Thyroid gland (tissue), 4 donors: Measurements from ENCODE around the gene STYXL2. TPM values are rescaled to one million over a fixed set of nuclear protein-coding genes. Genes with fewer than 3 reads are reported as not detected.

Source experiments
- DNase-seq, 2 donors: peaks; one replicate each; pipeline ENCODE4 v3.0.0-alpha.2; 2019
- H3K27ac ChIP-seq, 3 donors: fragments of 200-600 bp; sonication (generic); 1 replicate in 2 of 3; 2 replicates in 1 of 3; pipeline ENCODE4 v1.5.1; 2016 to 2019; ENCODE audit warnings: mild to moderate bottlenecking in 1 of 3, moderate library complexity in 1 of 3
- H3K27me3 ChIP-seq: fragments of 200-600 bp; sonication (generic); one replicate; pipeline ENCODE4 v1.5.1; 2019
- H3K36me3 ChIP-seq, 2 donors: fragments of 200-600 bp; sonication (generic); one replicate each; pipeline ENCODE4 v1.5.1; 2016 to 2019
- H3K4me1 ChIP-seq, 2 donors: fragments of 200-600 bp; sonication (generic); one replicate each; pipeline ENCODE4 v1.5.1; 2017 to 2019
- H3K4me3 ChIP-seq, 3 donors: fragments of 200-600 bp; sonication (generic); replicated peaks in 1 of 3; 1 replicate in 2 of 3; 2 replicates in 1 of 3; pipeline ENCODE4 v1.5.1; 2016; ENCODE audit warnings: mild to moderate bottlenecking in 1 of 3
- H3K9me3 ChIP-seq: fragments of 200-600 bp; sonication (generic); one replicate; pipeline ENCODE4 v1.5.1; 2017
- CTCF ChIP-seq, 6 experiments: fragments of 200-600 bp in 3 of 6; fragments of 450-650 bp in 3 of 6; sonication (generic) in 3 of 6; IDR thresholded peaks; one replicate each; pipeline ENCODE4 v1.5.1; 2016 to 2019; ENCODE audit warnings: antibody characterized with exemption in 6 of 6, mild to moderate bottlenecking in 2 of 6, inconsistent platforms in 1 of 6, moderate library complexity in 1 of 6
- POLR2A ChIP-seq, 2 donors: fragments of 450-650 bp; IDR thresholded peaks; one replicate each; pipeline ENCODE4 v1.6.1; 2017; ENCODE audit warnings: antibody characterized with exemption in 2 of 2, mild to moderate bottlenecking in 2 of 2, moderate library complexity in 1 of 2
- WGBS, 2 donors: methylation state at CpG; one replicate each; pipeline ENCODE4 v1.1.5; 2017; 5-methylcytosine and 5-hydroxymethylcytosine counted together
- intact Hi-C: fragments of 100-400 bp; cut with DNase I; formaldehyde crosslinking; loops from one replicate; pipeline ENCODE4 v1.15.1; 2023
- total RNA-seq, 4 donors: library from RNA; depleted of rRNA; stranded (reverse); fragments of >200 nt; gene quantifications; one replicate each; pipeline ENCODE4 v1.2.3, GENCODE V29; 2016

Gene STYXL2
- total RNA-seq, 4 donors from 2014 or later = not detected

- H3K4me3 ChIP-seq = no peak overlapping the region
- no peaks in the 10 kb centered on the region for H3K27me3 ChIP-seq
- intact Hi-C loops = loop anchor here (5.0 kb wide), 1 partner anchor 149 kb away; no protein-coding TSS in a partner anchor
- H3K9me3 ChIP-seq = no peaks in the 10 kb centered on the region
- H3K36me3 ChIP-seq = no peaks in the 10 kb centered on the region
- TF ChIP-seq CTCF (IDR thresholded peaks at IDR 0.05) (no peak), POLR2A (IDR thresholded peaks at IDR 0.05) (no peak)
- 48 to 49% methylated on average over 10 of the region's 10 CpGs for WGBS, 2 donors
- DNase-seq = no peak
- no peak overlapping the region for H3K27ac ChIP-seq
- peaks cover 0 to 4% of the 10 kb centered on the region in 2 donors for H3K4me1 ChIP-seq
Observed at GRCh38 chr1:167056529-167057231, 37.2 kb upstream of the STYXL2 start.

- intact Hi-C loops = loop anchor here (5.0 kb wide), 1 partner anchor 150 kb away; no protein-coding TSS in a partner anchor
- DNase-seq = peak; percentile 21 to 27
- Histone ChIP-seq H3K27me3 (no peaks in the 10 kb centered on the region), H3K9me3 (no peaks in the 10 kb centered on the region), H3K27ac (no peak overlapping the region), H3K4me1 (peaks cover 0 to 4% of the 10 kb centered on the region in 2 donors), H3K36me3 (no peaks in the 10 kb centered on the region), H3K4me3 (no peak overlapping the region)
- TF ChIP-seq CTCF (IDR thresholded peaks at IDR 0.05) = peak in 2 of 6 experiments; percentile 31 to 34
- no peak for TF ChIP-seq POLR2A (IDR thresholded peaks at IDR 0.05)
- 38 to 48% methylated on average over 6 of the region's 6 CpGs for WGBS, 2 donors
Observed at GRCh38 chr1:167057241-167057688, 36.6 kb upstream of the STYXL2 start.

- peak; percentile 75 to 81 for DNase-seq
- Histone ChIP-seq H3K4me1 (peaks cover 0 to 4% of the 10 kb centered on the region in 2 donors), H3K4me3 (no peak overlapping the region), H3K27ac (no peak overlapping the region), H3K9me3 (no peaks in the 10 kb centered on the region), H3K36me3 (no peaks in the 10 kb centered on the region), H3K27me3 (no peaks in the 10 kb centered on the region)
- TF ChIP-seq CTCF (IDR thresholded peaks at IDR 0.05) (peak; percentile 80 to 98 (median 90)), POLR2A (IDR thresholded peaks at IDR 0.05) (no peak)
- 11% methylated on average over 17 of the region's 17 CpGs for WGBS, 2 donors
- intact Hi-C loops = loop anchor here (5.0 kb wide), 1 partner anchor 152 kb away; no protein-coding TSS in a partner anchor
Observed at GRCh38 chr1:167059045-167059808, 34.6 kb upstream of the STYXL2 start.

GRCh38 chr1:167059809-167060107, 34.1 kb upstream of the STYXL2 start:
- Histone ChIP-seq H3K27me3 (no peaks in the 10 kb centered on the region), H3K9me3 (no peaks in the 10 kb centered on the region), H3K36me3 (no peaks in the 10 kb centered on the region), H3K27ac (no peak overlapping the region), H3K4me1 (peaks cover 0 to 4% of the 10 kb centered on the region in 2 donors), H3K4me3 (no peak overlapping the region)
- DNase-seq = no peak
- TF ChIP-seq POLR2A (IDR thresholded peaks at IDR 0.05) (no peak), CTCF (IDR thresholded peaks at IDR 0.05) (no peak)
- intact Hi-C loops = loop anchor here (5.0 to 10.0 kb wide), 3 partner anchors 152 to 475 kb away; no protein-coding TSS in a partner anchor
- 43 to 47% methylated on average over 1 of the region's 1 CpG for WGBS, 2 donors
